IPS DF 4.7 (cell line): ENCODE measurements around the gene GGT7.
"Not testable (repeated sequence)": the region's sequence is repeated elsewhere in the genome, so short reads cannot be mapped to it uniquely, and the experiment has no call there.

ENCODE experiments used
- DNase-seq: peaks from one replicate; pipeline ENCODE4 v3.0.0-alpha.2; 2013; ENCODE audit warnings: low spot score; ENCODE audit errors: extremely low read depth

Gene GGT7

GRCh38 chr20:34883809-34884208, 11.2 kb upstream of the GGT7 start:
- no peak for DNase-seq

- DNase-seq, result no peak
These were observed 10.5 kb upstream of the GGT7 start for GRCh38 chr20:34883087-34883688.

DNA sequence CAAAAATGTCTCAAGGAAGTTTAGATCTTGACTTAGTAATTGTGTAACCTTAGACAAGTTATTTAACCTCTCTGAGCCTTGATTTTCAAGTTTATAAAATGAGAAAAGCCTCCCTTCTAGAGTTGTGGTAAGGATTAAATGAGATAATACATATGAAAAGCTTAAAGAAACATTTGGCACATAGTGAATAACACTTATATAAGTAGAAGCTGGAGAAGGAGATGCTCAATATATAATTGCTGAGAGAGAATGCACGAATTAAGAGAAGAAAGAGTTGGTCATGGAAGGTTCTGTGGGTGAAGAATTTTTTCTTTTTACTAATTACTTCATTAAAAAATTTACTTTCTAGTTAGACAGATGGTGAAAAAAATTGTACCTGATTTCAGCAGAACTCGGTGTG, 9.0 kb upstream of the GGT7 start:
- DNase-seq, result no peak

DNA sequence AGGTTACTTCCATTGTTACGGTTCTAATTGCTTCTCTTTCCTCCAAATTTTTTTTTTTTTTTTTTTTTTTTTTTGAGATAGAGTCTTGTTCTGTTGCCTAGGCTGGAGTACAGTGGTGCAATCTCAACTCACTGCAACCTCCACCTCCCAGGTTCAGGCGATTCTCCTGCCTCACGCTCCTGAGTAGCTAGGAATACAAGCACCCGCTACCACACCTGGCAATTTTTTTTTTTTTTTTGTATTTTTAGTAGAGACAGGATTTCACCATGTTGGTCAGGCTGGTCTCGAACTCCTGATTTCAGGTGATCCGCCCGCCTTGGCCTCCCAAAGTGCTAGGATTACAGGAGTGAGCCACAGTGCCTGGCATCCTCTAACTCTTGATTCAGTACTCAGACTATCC, 8.3 kb upstream of the GGT7 start:
- not testable (repeated sequence) for DNase-seq

DNA sequence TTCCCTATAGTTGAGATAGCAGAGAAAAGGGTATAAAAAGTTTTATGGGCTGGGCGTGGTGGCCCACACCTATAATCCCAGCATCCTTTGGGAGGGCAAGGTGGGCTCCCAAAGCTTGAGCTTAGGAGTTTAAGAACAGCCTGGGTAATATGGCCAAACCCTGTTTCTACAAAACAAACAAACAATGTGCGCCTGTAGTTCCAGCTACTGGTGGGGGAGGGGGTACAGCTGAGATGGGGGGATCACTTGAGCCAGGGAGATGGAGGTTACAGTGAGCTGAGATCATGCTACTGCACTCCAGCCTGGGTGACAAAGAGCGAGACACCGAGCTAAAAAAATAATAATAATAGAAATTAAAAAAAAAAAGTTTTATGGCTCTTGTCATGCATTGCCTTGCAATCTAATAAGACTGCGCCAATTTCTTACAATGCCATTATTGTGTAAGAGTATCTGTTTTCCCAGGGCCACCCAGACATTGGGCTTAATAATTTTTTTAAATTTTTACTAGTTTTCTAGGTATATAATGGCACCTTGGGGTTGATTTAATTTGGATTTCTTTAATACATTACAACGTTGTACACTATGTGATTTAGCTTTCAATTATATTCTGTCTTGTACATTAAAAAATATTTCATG, 7.7 kb upstream of the GGT7 start:
- DNase-seq, result no peak

DNA sequence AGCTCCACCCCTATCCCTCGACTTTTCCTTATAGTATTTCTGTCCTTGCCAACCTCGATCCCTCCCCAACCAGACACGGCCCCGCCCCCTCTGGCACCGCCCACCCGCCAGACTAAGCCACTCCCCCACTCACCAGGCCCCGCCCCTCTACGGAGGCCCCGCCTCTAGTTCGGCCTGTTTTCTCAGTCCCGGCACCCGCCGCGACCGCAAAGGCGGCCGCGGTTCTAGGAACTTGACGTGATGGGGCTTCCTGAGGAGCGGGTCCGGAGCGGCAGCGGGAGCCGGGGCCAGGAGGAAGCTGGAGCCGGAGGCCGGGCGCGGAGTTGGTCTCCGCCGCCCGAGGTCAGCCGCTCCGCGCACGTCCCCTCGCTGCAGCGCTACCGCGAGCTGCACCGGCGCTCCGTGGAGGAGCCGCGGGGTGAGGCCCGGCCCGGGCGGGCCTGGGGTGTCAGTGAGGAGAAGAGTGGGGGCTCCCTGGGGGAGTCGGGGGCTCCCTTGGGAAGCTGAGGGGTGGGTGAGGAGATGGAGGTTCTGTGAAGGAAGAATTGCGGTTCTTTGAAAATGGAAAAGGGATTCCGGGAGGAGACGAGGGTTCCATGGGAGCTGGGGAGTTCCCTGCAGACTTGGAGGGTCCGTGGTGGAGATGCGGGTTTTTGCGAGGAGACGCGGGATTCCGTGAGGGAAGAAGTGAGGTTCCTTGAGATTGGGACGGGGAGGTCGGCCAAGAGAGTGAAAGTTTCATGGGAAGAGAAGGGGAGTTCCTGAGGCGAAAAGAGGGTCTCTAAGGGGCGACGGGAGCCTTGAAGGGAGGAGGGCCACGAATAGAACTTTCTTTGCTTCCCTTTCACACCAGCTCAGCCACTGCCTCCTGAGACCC, 4.0 kb upstream of the GGT7 start, which contains the start of gene ACSS2:
ACSS2 (plus strand) TSS at position 207 of the 877 bp plus-strand sequence; CDS start at position 241, 34 bp downstream.
- DNase-seq, result no peak

- peak; percentile 97 for DNase-seq
These were observed 3.2 kb upstream of the GGT7 start for GRCh38 chr20:34875642-34876405.

- DNase-seq, result peak; percentile 69
These were observed 1.5 kb upstream of the GGT7 start for GRCh38 chr20:34874094-34874654.

GRCh38 chr20:34873583-34874093, 982 bp upstream of the GGT7 start:
- DNase-seq, result no peak

DNA sequence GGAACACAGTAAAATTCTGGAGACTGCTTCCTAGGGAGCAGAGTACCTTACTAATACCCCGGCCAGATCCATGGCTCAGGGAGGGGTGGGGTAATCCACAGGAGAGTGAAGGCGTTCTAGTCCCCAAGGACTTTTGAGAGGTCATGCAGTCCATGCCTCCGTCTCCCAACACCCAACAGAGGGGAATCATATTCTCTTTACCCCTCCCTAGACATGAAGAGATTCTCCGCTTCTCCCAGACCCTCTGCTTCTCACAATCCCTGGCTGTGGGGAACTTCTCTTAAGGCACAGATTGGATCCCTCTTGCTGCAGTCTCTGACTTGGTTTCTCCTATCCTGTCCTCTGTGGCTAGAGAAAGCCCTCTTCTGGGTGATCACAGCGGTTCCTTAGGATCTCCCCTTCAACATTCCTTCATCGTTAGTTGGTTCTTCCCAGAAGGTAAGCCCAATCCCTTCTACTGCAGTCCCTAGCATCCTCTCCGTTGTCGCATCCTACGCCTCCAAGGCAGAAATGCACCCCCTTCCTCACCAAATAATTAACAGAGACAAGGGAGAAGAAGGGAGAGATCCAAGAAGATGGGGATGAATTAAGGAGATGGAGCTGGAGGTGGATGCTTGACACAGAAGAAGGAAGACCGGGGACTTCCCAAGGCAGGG, 562 bp downstream of the GGT7 start:
- DNase-seq, result no peak

- DNase-seq, result no peak
These were observed 1.2 kb downstream of the GGT7 start for GRCh38 chr20:34871320-34871926.

DNA sequence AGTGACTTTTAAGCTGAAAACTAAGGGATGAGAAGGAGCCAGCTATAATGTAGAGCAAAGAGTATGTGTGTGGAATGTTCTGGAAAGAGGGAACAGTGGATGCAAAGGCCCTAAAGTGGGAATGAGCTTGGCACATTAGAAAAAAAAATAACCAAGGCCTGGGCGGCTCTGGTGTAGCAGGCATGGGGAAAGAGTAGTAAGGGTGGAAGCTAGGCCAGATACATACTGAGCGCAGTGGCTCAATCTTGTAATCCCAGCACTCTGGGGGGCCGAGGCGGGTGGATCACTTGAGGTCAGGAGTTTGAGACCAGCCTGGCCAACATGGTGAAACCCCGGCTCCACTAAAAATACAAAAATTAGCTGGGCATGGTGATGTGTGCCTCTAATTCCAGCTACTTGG, 8.4 kb downstream of the GGT7 start:
- no peak for DNase-seq

GRCh38 chr20:34863421-34863965, 9.2 kb downstream of the GGT7 start:
- DNase-seq, result no peak

GRCh38 chr20:34862724-34863123, 9.9 kb downstream of the GGT7 start:
- DNase-seq, result no peak

- DNase-seq, result no peak
These were observed 11.1 kb downstream of the GGT7 start for GRCh38 chr20:34861386-34862084.

GRCh38 chr20:34859826-34860545, 12.7 kb downstream of the GGT7 start:
- DNase-seq, result no peak

DNA sequence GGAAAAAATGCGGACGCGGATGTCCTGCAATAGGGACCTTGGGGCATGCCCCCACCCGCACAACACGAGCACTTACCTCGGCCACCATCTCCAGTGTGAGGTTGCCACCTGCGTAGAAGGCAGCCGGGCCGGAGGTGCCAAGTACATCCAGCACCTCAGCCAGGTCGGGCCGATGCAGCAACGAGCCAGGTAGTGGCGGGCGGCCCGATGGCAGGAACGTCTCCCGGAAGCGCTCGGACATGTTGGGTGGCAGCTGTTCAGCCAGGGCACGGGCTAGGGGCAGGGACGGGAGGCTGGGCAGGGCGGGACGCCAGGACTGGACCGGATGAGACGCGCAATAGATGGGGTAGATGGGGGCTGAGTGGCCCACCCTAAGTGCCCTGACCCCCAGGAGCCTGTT, 13.3 kb downstream of the GGT7 start:
- DNase-seq, result no peak

DNA sequence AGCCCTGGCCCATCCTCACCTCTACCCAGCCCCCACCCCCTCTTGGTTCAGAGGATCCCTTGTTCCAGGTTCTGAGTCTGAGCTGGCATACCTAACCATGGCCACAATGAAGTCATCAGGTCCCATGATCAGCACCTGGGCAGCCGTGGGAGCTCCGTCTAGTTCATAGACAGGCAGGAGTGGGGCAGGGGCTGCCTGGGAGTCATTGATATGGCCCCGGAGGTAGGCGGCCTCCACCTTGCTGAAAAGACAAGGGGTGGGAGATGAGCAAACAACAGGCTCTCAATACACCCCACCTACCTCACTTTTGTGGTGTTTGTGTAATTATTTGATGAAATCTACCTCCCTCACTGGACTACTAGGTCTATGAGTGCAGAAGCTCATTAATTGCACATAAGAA, 20.4 kb downstream of the GGT7 start:
- DNase-seq, result no peak

- no peak for DNase-seq
These were observed 21.7 kb downstream of the GGT7 start for GRCh38 chr20:34850969-34851368.
